Esophagus muscularis mucosa (tissue), 4 donors: ENCODE measurements around the gene ARHGEF37.

Experiments
- CTCF ChIP-seq, 3 experiments: fragments of 200-600 bp in 2 of 3; fragments of 450-650 bp in 1 of 3; sonication (generic) in 2 of 3; IDR thresholded peaks; one replicate each; pipeline ENCODE4 v1.5.1; 2017 to 2019; ENCODE audit warnings: antibody characterized with exemption in 3 of 3, mild to moderate bottlenecking in 2 of 3, moderate library complexity in 1 of 3
- EP300 ChIP-seq: sonication (generic); formaldehyde crosslinking; IDR thresholded peaks from one replicate; pipeline ENCODE4 v1.6.1; 2017; ENCODE audit warnings: antibody characterized with exemption
- POLR2A ChIP-seq: fragments of 450-650 bp; IDR thresholded peaks from one replicate; pipeline ENCODE4 v1.6.1; 2017; ENCODE audit warnings: antibody characterized with exemption, moderate library complexity, mild to moderate bottlenecking, low read depth

GRCh38 chr5:149647334-149647733, 66.0 kb downstream of the ARHGEF37 start:
- TF ChIP-seq EP300, result no peak
- no peak for TF ChIP-seq CTCF (IDR thresholded peaks at IDR 0.05)
- TF ChIP-seq POLR2A, result no peak
